Measurements from ENCODE around the gene RPL3.

Gene RPL3

GRCh38 chr22:39279170-39279850, 40.1 kb downstream of the RPL3 start:
- H3K79me2 ChIP-seq (ENCODE audit: control insufficient read depth, low read length): no peaks in the 10 kb centered on the region
- H4K20me1 ChIP-seq (ENCODE audit: control insufficient read depth, insufficient read depth, low read depth, low read length): no peaks in the 10 kb centered on the region
- no peaks in the 10 kb centered on the region; the same call in 1 of the 2 replicates for H3K27me3 ChIP-seq (ENCODE audit: control insufficient read depth, low read length)
- no peaks in the 10 kb centered on the region for H3K36me3 ChIP-seq (ENCODE audit: control insufficient read depth, low read length)
- H3K9me2 ChIP-seq (replicated peaks; ENCODE audit: control insufficient read depth, low read length): no peaks in the 10 kb centered on the region
- H3K4me3 ChIP-seq (ENCODE audit: low read length): no peak overlapping the region
- no peaks in the 10 kb centered on the region for H3F3A ChIP-seq (ENCODE audit: control insufficient read depth, insufficient read depth)
- TF ChIP-seq, protein P1, sequence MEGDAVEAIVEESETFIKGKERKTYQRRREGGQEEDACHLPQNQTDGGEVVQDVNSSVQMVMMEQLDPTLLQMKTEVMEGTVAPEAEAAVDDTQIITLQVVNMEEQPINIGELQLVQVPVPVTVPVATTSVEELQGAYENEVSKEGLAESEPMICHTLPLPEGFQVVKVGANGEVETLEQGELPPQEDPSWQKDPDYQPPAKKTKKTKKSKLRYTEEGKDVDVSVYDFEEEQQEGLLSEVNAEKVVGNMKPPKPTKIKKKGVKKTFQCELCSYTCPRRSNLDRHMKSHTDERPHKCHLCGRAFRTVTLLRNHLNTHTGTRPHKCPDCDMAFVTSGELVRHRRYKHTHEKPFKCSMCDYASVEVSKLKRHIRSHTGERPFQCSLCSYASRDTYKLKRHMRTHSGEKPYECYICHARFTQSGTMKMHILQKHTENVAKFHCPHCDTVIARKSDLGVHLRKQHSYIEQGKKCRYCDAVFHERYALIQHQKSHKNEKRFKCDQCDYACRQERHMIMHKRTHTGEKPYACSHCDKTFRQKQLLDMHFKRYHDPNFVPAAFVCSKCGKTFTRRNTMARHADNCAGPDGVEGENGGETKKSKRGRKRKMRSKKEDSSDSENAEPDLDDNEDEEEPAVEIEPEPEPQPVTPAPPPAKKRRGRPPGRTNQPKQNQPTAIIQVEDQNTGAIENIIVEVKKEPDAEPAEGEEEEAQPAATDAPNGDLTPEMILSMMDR (IDR thresholded peaks at IDR 0.05; ENCODE audit: low read depth, low read length, poor library complexity, severe bottlenecking): no peak
- TF ChIP-seq EZH2phosphoT487 (IDR thresholded peaks at IDR 0.05; ENCODE audit: borderline replicate concordance, low read length): no peak
- no peak overlapping the region for H3K27ac ChIP-seq (ENCODE audit: low read depth, low read length)
- H3K4me1 ChIP-seq (ENCODE audit: control insufficient read depth, low read length): peaks cover 33% of the 10 kb centered on the region
- H3K4me2 ChIP-seq (ENCODE audit: low read length): no peak overlapping the region
- peaks cover 7% of the 10 kb centered on the region; the same call in 1 of the 2 replicates for H3K9me3 ChIP-seq (ENCODE audit: control insufficient read depth, insufficient read depth, low read length)

GRCh38 chr22:39278040-39278439, 41.4 kb downstream of the RPL3 start:
- Histone ChIP-seq H3F3A (ENCODE audit: control insufficient read depth, insufficient read depth) (no peaks in the 10 kb centered on the region), H3K4me1 (ENCODE audit: control insufficient read depth, low read length) (peaks cover 33% of the 10 kb centered on the region), H3K4me3 (ENCODE audit: low read length) (no peak overlapping the region), H3K9me2 (replicated peaks; ENCODE audit: control insufficient read depth, low read length) (no peaks in the 10 kb centered on the region), H3K79me2 (ENCODE audit: control insufficient read depth, low read length) (no peaks in the 10 kb centered on the region), H3K9me3 (ENCODE audit: control insufficient read depth, insufficient read depth, low read length) (peaks cover 7% of the 10 kb centered on the region; the same call in 1 of the 2 replicates), H3K27ac (ENCODE audit: low read depth, low read length) (no peak overlapping the region), H4K20me1 (ENCODE audit: control insufficient read depth, insufficient read depth, low read depth, low read length) (no peaks in the 10 kb centered on the region), H3K27me3 (ENCODE audit: control insufficient read depth, low read length) (no peaks in the 10 kb centered on the region; the same call in 1 of the 2 replicates), H3K4me2 (ENCODE audit: low read length) (no peak overlapping the region), H3K36me3 (ENCODE audit: control insufficient read depth, low read length) (no peaks in the 10 kb centered on the region)
- TF ChIP-seq, protein P1 (IDR thresholded peaks at IDR 0.05; ENCODE audit: low read depth, low read length, poor library complexity, severe bottlenecking): no peak
- TF ChIP-seq EZH2phosphoT487 (IDR thresholded peaks at IDR 0.05; ENCODE audit: borderline replicate concordance, low read length): no peak

GRCh38 chr22:39277142-39277607, 42.2 kb downstream of the RPL3 start:
- H4K20me1 ChIP-seq (ENCODE audit: control insufficient read depth, insufficient read depth, low read depth, low read length): no peaks in the 10 kb centered on the region

More at GRCh38 chr22:39277142-39277607, 42.2 kb downstream of the RPL3 start:
- Histone ChIP-seq H3F3A (ENCODE audit: control insufficient read depth, insufficient read depth) (no peaks in the 10 kb centered on the region), H3K27me3 (ENCODE audit: control insufficient read depth, low read length) (no peaks in the 10 kb centered on the region; the same call in 1 of the 2 replicates), H3K4me2 (ENCODE audit: low read length) (peak overlapping the region; percentile 50), H3K79me2 (ENCODE audit: control insufficient read depth, low read length) (no peaks in the 10 kb centered on the region), H3K9me2 (replicated peaks; ENCODE audit: control insufficient read depth, low read length) (no peaks in the 10 kb centered on the region), H3K4me1 (ENCODE audit: control insufficient read depth, low read length) (peaks cover 33% of the 10 kb centered on the region), H3K27ac (ENCODE audit: low read depth, low read length) (no peak overlapping the region), H3K4me3 (ENCODE audit: low read length) (peak overlapping the region; percentile 16; the same call in 1 of the 2 replicates), H3K36me3 (ENCODE audit: control insufficient read depth, low read length) (no peaks in the 10 kb centered on the region), H3K9me3 (ENCODE audit: control insufficient read depth, insufficient read depth, low read length) (peaks cover 7% of the 10 kb centered on the region; the same call in 1 of the 2 replicates)
- TF ChIP-seq EZH2phosphoT487 (IDR thresholded peaks at IDR 0.05; ENCODE audit: borderline replicate concordance, low read length): no peak
- TF ChIP-seq, protein P1 (IDR thresholded peaks at IDR 0.05; ENCODE audit: low read depth, low read length, poor library complexity, severe bottlenecking): no peak

All from DOHH2 (cell line).